GM10847 (cell line): ENCODE measurements around the gene C11orf68.

Experiments
- POLR2A ChIP-seq: IDR thresholded peaks from 2 replicates; pipeline ENCODE4 v1.6.1; 2011; ENCODE audit not compliant: insufficient read length; ENCODE audit errors: extremely low read depth

Gene C11orf68

GRCh38 chr11:65900125-65900898 lies 18.6 kb downstream of the C11orf68 start, which contains the start of gene FOSL1:
TSS of gene FOSL1 (minus strand) at chr11:65900388. CDS start at chr11:65900339, 49 bp downstream.
- TF ChIP-seq POLR2A, result peak; percentile 58

DNA sequence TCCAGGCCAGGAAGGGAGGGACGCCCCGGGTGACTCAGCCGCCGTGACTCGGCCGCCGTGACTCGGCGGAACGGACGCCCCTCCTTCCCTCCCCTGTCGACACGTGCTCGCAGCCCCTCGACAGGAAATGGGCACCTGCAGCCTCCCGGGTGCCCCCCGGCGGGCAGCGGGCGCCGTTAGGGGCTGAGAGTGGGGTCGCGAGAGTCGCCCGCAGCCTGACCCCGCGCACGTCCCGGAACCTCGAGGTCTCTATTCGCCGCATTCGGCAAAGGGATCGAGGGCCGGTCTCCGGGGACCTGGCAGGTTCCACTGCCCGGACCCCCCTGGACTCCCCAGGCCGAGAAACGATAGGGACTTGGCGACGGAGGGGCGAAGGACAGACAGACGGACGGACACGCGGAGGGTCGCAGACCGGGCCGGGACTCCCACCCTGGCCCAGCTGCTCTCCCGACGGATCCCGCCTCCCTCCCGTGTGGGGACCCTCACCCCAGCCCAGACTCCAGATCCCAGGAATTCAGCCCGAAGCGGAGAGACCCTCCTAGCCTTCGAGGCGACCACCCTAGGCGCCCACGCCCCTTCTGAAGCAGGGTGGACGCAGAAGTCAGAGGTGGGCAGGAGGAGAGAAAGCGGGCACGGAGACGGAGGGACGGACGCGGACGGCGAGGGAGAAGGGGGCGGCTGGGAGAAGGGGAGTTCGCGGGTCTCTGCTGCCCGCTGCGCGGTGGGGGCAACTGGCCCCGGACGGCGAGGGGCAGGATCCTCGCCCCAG lies 19.3 kb downstream of the C11orf68 start:
- TF ChIP-seq POLR2A, result no peak

- no peak for TF ChIP-seq POLR2A
Observed at GRCh38 chr11:65898656-65899355, 20.1 kb downstream of the C11orf68 start.

- TF ChIP-seq POLR2A, result no peak
Observed at GRCh38 chr11:65897020-65897471, 21.8 kb downstream of the C11orf68 start.

DNA sequence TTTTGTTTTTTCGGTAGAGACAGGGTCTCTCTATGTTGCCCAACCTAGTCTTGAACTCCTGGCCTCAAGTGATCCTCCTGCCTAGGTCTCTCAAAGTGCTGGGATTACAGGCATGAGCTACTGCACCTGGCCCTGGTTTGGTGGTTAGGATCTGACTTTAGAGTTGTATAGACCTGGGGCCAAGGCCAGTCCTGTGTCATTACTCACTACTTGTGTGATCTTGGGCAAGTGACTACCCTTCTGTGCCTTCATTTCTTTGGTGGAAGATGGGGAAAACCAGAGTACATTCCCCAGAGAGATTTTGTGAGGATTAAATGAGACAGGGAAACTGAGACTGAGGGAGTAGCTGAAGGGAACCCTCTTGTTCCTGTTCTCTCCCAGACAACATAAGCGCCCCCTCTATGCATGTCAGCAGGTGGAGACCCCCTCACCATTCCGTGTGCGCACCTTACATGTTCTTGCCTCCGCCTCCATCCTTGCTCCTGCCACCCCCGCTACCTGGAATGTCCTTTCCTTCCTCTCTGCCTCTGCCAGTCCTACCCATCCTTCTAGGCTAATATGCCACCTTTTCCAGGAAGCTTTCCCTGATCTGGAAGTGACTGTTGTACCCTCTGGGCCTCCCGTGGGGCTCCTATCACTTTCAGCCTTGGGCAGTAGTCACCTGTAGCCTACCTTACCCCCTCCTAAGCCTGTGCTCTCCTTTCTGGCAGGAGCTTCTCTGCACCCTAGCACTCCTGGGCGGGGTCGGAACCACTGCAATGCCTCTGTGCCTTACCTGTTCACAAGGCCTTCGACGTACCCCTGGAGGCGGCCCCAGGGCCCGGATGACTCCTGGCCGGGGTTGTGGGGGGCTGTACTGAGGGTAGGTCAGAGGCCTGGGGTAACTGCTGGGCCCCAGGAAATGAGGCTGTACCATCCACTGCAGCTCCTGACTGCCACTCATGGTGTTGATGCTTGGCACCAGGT lies 22.5 kb downstream of the C11orf68 start:
- no peak for TF ChIP-seq POLR2A

DNA sequence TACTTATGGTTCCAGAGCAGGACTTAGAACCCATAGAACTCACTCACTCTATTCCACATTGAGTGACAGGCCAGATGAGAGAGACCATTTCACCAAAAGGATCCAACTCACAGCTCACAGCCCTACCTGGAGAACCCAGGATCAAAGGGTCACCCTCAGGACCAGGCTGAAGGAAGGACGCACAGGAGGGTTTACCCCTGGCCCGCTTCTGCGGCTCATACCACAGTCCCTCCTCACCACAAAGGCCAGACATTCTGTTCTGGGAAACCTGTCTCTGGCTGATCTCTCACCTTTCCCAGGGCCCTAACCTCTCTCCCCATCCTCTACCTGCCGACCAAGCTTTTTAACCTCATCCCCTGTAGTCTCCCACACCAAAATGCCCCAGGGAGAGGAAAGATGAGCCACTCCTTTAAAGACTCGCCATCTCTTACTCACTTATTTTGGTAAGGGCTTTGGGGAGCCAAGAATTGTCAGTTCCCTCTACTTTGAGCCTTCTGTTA lies 23.3 kb downstream of the C11orf68 start:
- TF ChIP-seq POLR2A, result no peak

- peak; percentile 28 for TF ChIP-seq POLR2A
Observed at GRCh38 chr11:65894034-65894591, 24.7 kb downstream of the C11orf68 start.

GRCh38 chr11:65892661-65893317 lies 26.1 kb downstream of the C11orf68 start:
- TF ChIP-seq POLR2A, result no peak

DNA sequence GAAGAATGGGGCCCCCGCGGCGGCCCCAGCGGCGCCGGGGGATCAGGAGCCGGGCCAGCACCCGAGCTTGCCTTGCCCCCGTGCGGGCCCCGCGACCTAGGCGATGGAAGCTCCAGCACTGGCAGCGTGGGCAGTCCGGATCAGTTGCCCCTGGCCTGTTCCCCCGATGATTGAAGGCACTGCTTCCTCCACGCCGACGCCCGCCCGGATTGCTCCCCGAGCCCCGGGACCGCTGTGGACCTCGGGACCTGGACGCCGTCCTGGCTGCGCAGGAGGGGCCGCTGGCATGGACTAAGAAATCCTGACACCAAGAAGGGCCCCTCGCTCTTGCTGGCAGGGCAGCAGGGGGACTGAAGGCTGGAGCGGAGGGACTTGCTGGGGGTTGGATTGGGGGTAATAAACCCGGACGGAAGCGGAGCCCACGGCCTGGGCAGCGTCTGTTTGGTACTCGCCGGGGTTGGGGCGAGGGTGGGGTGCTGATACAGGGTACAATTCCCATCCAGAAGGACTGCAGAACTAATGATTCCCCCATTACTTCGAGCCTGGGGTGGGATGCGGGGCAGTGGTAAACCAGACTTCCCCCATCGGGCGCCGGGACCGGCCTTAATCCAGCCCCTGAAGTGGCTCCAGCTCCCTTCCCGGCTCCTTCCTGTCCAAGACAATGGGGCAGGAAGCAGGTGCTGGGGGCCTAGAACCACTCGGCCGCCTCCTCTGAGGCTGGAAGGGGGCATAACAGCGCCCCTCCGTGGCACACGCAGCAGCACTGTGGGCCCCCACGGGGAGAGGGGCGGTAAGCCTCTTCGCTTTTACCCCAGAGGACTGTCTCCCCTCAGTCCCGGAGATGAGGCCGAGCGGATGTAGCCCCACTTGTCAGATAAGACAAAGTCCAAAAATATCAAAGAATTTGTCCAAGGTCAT lies 27.4 kb downstream of the C11orf68 start:
- TF ChIP-seq POLR2A, result no peak

- TF ChIP-seq POLR2A, result peak; percentile 99
Observed at GRCh38 chr11:65890324-65891218, 28.3 kb downstream of the C11orf68 start, which contains the start of gene CCDC85B. TSS of gene CCDC85B (plus strand) at chr11:65890673. CDS start at chr11:65890784, 111 bp downstream.

DNA sequence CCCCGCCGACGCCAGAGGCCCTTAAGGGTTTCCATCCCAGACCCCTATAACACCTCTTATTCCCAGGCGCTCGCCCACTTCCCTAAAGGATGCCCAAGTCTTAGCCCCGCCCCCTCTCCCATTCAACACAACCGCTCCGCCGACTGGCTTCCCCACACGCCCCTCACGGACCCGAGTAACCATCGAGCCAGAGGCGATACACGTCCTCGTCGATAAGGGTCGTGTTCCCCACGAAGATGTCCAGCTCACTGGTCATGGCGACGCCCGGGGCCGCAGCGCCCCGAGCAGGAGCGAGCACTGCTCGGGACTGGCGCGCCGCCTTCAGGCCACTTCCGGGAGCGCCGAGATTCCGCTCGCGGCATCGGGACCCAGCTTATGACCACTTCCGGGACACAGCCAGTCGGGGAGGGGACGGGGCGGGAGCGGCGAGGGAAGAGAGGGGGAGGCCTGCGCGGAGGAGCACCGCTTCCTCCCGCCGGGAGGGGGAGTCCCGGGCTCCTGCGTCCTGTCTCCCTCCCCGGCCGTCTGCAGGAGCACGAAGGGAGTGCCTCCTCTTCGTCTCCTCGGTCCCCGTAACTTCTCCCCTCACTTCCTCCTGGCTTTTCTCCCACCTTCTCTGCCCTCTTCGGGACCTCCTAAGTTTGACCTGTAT lies 30.6 kb downstream of the C11orf68 start, which contains the start of gene FIBP:
Gene FIBP, minus strand, starts transcription at position 309 of the 652 bp plus-strand sequence. Its CDS starts 53 bp downstream, at position 256.
- peak; percentile 90 for TF ChIP-seq POLR2A

- TF ChIP-seq POLR2A, result no peak
Observed at GRCh38 chr11:65887723-65888162, 31.1 kb downstream of the C11orf68 start.
